ENCODE measurements around the gene RANBP17. TPM values are rescaled to one million over a fixed set of nuclear protein-coding genes. Genes with fewer than 3 reads are reported as not detected.
"Not testable (repeated sequence)": the region's sequence is repeated elsewhere in the genome, so short reads cannot be mapped to it uniquely, and the experiment has no call there.

Gene RANBP17
- total RNA-seq, 1 experiment from 2014 or later = 10.1 TPM

DNA sequence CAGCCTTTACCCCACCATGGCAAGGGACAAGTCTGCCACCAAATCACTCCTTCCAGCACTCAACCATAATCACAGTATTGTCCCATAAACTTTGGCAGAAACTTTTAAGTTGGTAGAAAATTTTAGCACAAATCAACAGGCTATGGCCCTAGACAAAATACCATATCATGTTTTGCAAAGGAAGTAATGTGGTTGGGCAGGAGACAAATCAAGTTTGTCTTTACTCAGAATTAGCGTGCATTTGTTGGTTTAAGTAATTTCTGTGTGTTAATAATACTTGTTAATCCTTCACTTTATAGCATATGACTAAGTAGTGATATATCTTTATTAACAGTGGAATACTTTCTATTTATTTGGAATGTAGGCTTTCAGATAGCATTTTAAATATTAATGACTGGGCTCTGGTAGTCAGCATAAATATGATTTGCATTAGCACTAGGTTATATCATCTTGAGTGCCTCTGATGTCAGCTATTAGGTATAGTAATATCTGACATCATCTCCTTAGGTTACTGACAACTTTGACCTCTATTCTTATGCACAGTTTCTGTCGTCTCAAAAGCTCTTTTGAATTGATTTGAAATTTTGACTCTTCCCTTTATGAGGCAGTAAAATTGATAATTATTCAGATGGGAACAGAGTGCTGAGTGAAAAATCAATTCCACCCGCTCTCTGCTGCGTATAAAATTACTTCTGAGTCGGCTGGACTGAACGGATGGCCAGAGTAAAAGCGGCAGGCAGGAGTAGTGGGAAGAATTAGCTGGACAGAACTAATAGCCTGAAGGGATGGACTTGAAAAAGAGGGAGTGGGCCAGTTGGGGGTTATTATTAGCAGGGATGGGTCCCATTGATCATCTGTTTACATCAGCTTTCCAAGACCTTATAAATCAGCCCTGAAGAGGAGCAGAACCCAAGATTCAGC lies 407.1 kb downstream of the RANBP17 start:
- no peaks in the 10 kb centered on the region for H3K27me3 ChIP-seq
- no peaks in the 10 kb centered on the region for H3K36me3 ChIP-seq
- no peaks in the 10 kb centered on the region for H3K9me3 ChIP-seq
- no peak for DNase-seq
- H3K4me3 ChIP-seq = no peak overlapping the region

GRCh38 chr5:171269717-171270116 lies 407.9 kb downstream of the RANBP17 start:
- no peak for DNase-seq

GRCh38 chr5:171270136-171270535 lies 408.3 kb downstream of the RANBP17 start:
- H3K27me3 ChIP-seq = no peaks in the 10 kb centered on the region
- H3K36me3 ChIP-seq = no peaks in the 10 kb centered on the region
- no peak for DNase-seq
- H3K9me3 ChIP-seq = no peaks in the 10 kb centered on the region
- no peak overlapping the region for H3K4me3 ChIP-seq

More at GRCh38 chr5:171269717-171270116, 407.9 kb downstream of the RANBP17 start:
- no peak overlapping the region for H3K4me3 ChIP-seq
- H3K27me3 ChIP-seq = no peaks in the 10 kb centered on the region
- H3K36me3 ChIP-seq = no peaks in the 10 kb centered on the region
- no peaks in the 10 kb centered on the region for H3K9me3 ChIP-seq

DNA sequence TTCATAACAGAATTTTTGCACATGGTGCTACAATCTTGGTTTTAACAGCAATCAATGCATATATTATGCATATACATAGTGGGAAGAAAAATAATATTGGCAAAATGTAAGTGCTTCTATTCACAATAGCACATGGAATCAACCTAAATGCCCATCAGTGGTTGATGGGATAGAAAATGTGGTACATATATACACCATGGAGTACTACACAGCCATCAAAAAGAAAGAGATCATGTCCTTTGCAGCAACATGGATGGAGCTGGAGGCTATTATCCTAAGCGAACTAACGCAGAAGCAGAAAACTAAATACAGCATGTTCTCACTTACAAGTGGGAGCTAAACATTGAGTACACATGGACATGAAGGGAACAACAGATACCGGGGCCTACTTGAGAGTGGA lies 410.0 kb downstream of the RANBP17 start:
- H3K4me3 ChIP-seq = no peak overlapping the region
- no peaks in the 10 kb centered on the region for H3K36me3 ChIP-seq
- no peak for DNase-seq
- H3K9me3 ChIP-seq = no peaks in the 10 kb centered on the region
- no peaks in the 10 kb centered on the region for H3K27me3 ChIP-seq

DNA sequence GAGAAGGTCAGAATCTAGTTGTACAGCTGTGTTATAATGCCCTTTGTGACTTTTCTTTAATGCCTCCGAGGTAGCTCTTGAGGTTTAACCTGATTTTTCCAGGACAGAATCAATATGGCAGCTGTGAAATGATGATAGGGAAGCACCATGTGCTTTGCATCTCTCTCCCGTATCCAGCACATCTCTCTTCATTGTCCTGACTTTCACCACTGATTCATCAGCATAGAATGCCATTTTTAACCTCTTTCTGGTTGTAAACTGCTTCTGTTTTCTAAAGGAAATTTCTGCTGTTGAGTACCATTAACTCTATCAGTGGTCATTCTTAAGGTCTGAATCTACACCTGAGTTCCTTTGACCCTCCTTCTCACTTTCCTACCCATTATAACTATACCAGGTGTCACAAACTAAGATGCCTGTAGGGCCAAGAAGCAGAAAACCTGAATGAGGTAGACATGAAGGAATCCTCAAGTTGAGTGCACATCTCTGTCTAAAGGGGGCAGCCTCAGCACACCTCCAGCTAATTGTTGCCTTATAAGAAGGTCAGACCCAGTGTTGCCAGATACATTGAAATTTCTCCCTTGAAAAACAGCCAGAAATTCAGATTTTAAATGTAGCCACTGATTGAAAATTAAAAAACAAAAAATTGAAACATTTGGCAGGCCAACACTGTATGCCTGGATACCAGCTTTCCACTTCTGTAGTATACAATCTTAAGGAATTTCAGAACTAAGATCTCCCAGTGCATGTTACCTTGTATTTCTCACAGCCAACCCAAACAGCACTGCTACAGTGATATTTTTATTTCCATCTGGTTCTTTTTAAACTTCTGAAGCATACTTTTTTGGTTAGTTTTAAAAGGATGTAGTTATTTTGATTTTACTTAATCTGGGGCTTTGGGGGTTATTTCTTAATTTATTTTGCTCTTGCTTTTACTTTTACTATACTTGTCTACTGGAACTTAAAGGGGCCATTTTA lies 411.5 kb downstream of the RANBP17 start:
- no peaks in the 10 kb centered on the region for H3K36me3 ChIP-seq
- no peaks in the 10 kb centered on the region for H3K9me3 ChIP-seq
- DNase-seq = no peak
- H3K4me3 ChIP-seq = no peak overlapping the region
- H3K27me3 ChIP-seq = no peaks in the 10 kb centered on the region

- DNase-seq = no peak
- H3K4me3 ChIP-seq = no peak overlapping the region
- no peaks in the 10 kb centered on the region for H3K36me3 ChIP-seq
- H3K27me3 ChIP-seq = no peaks in the 10 kb centered on the region
- no peaks in the 10 kb centered on the region for H3K9me3 ChIP-seq
Measured at GRCh38 chr5:171275841-171276544, 414.2 kb downstream of the RANBP17 start.

DNA sequence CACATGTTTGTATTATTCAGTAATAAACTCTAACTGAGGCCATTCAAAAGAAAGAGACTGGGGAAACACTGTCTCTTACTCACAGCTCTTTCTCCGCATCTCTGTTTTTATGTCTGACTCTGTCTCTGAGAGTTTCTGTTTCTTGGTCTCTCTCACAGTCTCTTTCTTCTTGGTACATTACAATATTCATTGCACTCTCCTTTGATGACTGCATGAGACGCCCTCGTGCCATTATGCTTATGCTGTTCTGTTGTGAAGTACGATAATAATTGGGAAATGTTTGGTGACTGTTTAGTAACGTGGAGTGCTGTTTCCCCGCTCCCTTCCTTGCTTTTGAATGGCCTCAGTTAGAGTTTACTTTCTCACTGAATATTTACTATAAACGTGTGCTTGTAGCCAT lies 421.9 kb downstream of the RANBP17 start:
- Histone ChIP-seq H3K36me3 (no peaks in the 10 kb centered on the region), H3K4me3 (no peak overlapping the region), H3K9me3 (no peaks in the 10 kb centered on the region), H3K27me3 (no peaks in the 10 kb centered on the region)
- DNase-seq = no peak

GRCh38 chr5:171285465-171285864 lies 423.6 kb downstream of the RANBP17 start:
- Histone ChIP-seq H3K9me3 (no peaks in the 10 kb centered on the region), H3K4me3 (no peak overlapping the region), H3K36me3 (no peaks in the 10 kb centered on the region), H3K27me3 (no peaks in the 10 kb centered on the region)
- no peak for DNase-seq

- H3K4me3 ChIP-seq = no peak overlapping the region
- H3K36me3 ChIP-seq = no peaks in the 10 kb centered on the region
- H3K27me3 ChIP-seq = no peaks in the 10 kb centered on the region
- no peak for DNase-seq
- no peaks in the 10 kb centered on the region for H3K9me3 ChIP-seq
Measured at GRCh38 chr5:171288066-171288465, 426.2 kb downstream of the RANBP17 start.

DNA sequence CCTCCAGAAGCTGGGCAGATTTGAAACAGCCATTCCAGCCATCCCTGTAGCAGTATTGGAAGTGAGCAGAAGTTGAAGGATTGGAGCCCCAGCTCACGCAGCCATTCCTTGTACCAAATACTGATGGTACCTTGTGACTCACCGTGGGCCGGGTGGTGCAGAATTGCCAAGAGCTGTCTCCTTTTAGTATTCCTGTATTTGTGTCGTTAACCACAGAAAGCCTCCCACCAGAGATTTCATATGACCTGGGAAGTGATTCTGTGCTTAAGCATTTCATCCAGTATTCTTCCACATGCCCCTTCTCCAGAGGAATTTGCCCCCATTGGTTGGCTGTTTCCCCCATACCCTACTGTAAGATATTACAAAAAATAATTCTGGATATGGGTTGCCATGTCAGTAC lies 429.6 kb downstream of the RANBP17 start:
- no peaks in the 10 kb centered on the region for H3K9me3 ChIP-seq
- no peaks in the 10 kb centered on the region for H3K36me3 ChIP-seq
- H3K4me3 ChIP-seq = no peak overlapping the region
- no peaks in the 10 kb centered on the region for H3K27me3 ChIP-seq
- no peak for DNase-seq

DNA sequence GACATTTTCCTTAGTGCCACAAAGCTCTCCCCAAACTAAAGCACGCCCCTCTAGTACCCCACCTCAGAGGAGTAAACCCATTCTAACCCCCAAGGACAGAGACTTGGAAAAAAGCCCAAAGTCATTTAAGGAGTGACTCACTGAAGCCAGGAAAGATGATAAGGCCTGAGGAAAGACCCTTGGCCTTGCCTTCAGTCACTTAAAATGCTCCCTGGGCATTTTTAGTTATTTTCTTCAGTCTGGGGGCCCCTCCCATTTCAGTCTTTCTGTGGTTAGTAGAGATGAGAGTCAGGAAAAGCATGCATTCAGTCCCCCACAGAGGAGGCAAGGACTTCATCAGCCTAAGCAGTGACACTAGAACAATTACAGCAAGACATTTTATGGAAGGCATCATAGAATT lies 433.5 kb downstream of the RANBP17 start:
- Histone ChIP-seq H3K4me3 (no peak overlapping the region), H3K9me3 (no peaks in the 10 kb centered on the region), H3K27me3 (no peaks in the 10 kb centered on the region), H3K36me3 (no peaks in the 10 kb centered on the region)
- DNase-seq = no peak

GRCh38 chr5:171295801-171296200 lies 434.0 kb downstream of the RANBP17 start:
- Histone ChIP-seq H3K27me3 (no peaks in the 10 kb centered on the region), H3K36me3 (no peaks in the 10 kb centered on the region), H3K9me3 (no peaks in the 10 kb centered on the region), H3K4me3 (no peak overlapping the region)
- DNase-seq = no peak

DNA sequence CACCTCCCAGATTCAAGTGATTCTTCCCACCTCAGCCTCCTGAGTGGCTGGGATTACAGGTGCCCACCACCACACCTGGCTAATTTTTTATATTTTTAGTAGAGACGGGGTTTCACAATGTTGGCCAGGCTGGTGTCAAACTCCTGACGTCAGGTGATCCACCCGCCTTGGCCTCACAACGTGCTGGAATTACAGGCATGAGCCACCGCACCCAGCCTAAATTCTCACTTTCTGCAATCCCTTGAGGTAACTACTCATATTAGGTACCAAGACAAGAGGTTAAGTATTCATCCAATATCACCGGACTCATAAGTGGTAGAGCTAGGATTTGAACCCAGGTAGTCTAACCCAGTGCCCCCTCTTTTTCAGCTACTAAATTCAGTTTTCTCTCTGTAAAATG lies 436.1 kb downstream of the RANBP17 start:
- not testable (repeated sequence) for H3K9me3 ChIP-seq, DNase-seq, H3K36me3 ChIP-seq

DNA sequence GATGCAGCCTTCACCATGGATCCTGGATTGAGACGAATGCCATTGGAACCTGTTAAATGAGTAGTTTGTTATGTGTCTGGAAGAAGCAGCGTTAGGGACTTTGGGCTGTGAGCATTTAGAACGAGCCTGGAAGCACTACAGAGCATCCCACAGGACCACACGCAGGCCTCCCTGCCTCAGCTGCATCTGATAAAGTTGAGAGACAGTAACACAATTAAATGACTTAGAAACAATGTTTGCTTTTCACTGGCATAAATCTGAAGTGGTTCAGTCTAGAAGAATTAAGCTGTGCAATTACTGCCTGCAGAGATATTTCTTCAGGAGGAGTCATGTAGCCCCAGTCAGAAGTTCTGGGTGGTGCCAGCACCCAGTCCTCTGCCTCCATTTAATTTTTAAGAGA lies 437.4 kb downstream of the RANBP17 start:
- Histone ChIP-seq H3K4me3 (no peak overlapping the region), H3K9me3 (no peaks in the 10 kb centered on the region), H3K36me3 (no peaks in the 10 kb centered on the region), H3K27me3 (no peaks in the 10 kb centered on the region)
- no peak for DNase-seq

More for the DNA sequence above, 436.1 kb downstream of the RANBP17 start:
- H3K4me3 ChIP-seq, H3K27me3 ChIP-seq: not testable (repeated sequence)

GRCh38 chr5:171299851-171300250 lies 438.0 kb downstream of the RANBP17 start:
- no peak overlapping the region for H3K4me3 ChIP-seq
- H3K36me3 ChIP-seq = no peaks in the 10 kb centered on the region
- no peaks in the 10 kb centered on the region for H3K9me3 ChIP-seq
- DNase-seq = no peak
- no peaks in the 10 kb centered on the region for H3K27me3 ChIP-seq

GRCh38 chr5:171300358-171300757 lies 438.5 kb downstream of the RANBP17 start:
- H3K36me3 ChIP-seq = no peaks in the 10 kb centered on the region
- H3K4me3 ChIP-seq = no peak overlapping the region
- H3K27me3 ChIP-seq = no peaks in the 10 kb centered on the region
- no peaks in the 10 kb centered on the region for H3K9me3 ChIP-seq
- no peak for DNase-seq

GRCh38 chr5:171306166-171306565 lies 444.3 kb downstream of the RANBP17 start:
- H3K9me3 ChIP-seq = no peaks in the 10 kb centered on the region; the same call in 1 of the 2 replicates
- no peak overlapping the region for H3K4me3 ChIP-seq
- H3K36me3 ChIP-seq = no peaks in the 10 kb centered on the region
- DNase-seq = no peak
- H3K27me3 ChIP-seq = peaks cover 19% of the 10 kb centered on the region

All from MG63 (cell line).